ENCODE measurements around the gene CACNA1E. TPM values are rescaled to one million over a fixed set of nuclear protein-coding genes. Genes with fewer than 3 reads are reported as not detected.

The CACNA1E gene
- total and polyA plus RNA-seq, 2 experiments from 2014 or later, result 1.1 to 1.7 TPM

DNA sequence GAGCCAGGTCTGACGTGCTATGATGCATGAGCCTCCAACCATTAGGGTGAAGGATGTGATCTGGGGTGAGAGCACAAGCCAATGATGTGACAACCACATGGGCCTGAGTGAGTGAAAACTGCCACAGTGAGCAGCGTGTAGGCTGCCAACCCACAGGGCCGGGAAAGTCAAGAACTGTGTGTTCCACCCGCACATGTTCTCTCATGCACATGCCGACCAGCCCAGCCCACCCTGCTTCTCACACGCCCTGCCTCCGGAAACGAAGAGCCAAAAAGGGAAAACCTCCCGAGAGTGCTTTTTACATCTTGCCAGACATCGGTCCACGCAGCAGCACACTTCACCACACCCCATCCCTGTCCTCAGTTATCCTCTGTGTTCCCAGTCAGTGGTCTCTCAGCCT is 197.0 kb downstream of the CACNA1E start:
- TF ChIP-seq EZH2 (IDR thresholded peaks at IDR 0.05; ENCODE audit: borderline replicate concordance) (no peak), EZH2phosphoT487 (IDR thresholded peaks at IDR 0.05; ENCODE audit: low read depth, severe bottlenecking, unreplicated experiment) (no peak)
- TF ChIP-seq, protein P1, sequence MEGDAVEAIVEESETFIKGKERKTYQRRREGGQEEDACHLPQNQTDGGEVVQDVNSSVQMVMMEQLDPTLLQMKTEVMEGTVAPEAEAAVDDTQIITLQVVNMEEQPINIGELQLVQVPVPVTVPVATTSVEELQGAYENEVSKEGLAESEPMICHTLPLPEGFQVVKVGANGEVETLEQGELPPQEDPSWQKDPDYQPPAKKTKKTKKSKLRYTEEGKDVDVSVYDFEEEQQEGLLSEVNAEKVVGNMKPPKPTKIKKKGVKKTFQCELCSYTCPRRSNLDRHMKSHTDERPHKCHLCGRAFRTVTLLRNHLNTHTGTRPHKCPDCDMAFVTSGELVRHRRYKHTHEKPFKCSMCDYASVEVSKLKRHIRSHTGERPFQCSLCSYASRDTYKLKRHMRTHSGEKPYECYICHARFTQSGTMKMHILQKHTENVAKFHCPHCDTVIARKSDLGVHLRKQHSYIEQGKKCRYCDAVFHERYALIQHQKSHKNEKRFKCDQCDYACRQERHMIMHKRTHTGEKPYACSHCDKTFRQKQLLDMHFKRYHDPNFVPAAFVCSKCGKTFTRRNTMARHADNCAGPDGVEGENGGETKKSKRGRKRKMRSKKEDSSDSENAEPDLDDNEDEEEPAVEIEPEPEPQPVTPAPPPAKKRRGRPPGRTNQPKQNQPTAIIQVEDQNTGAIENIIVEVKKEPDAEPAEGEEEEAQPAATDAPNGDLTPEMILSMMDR (IDR thresholded peaks at IDR 0.05; ENCODE audit: poor library complexity), result no peak
- no peaks in the 10 kb centered on the region for H3K9me2 ChIP-seq (replicated peaks; ENCODE audit: insufficient read depth)
- H3K9me3 ChIP-seq (ENCODE audit: low read depth), result no peaks in the 10 kb centered on the region
- 96% methylated on average over 11 of the region's 11 CpGs for WGBS (ENCODE audit: low lambda C conversion rate, missing lambda C conversion rate)
- no peaks in the 10 kb centered on the region for H3K4me1 ChIP-seq (ENCODE audit: insufficient read depth)
- no peak overlapping the region for H2AFZ ChIP-seq
- no peaks in the 10 kb centered on the region for H3K36me3 ChIP-seq (replicated peaks; ENCODE audit: insufficient read depth, low read depth)
- H3K27ac ChIP-seq, result no peak overlapping the region
- DNase-seq (ENCODE audit: low spot score), result no peak
- H3K4me2 ChIP-seq, result no peak overlapping the region
- peaks cover 3% of the 10 kb centered on the region for H3K27me3 ChIP-seq
- no peak overlapping the region for H3K4me3 ChIP-seq
- no peaks in the 10 kb centered on the region for H4K20me1 ChIP-seq (ENCODE audit: insufficient read depth, poor library complexity, severe bottlenecking)
- no peaks in the 10 kb centered on the region for H3K79me2 ChIP-seq

DNA sequence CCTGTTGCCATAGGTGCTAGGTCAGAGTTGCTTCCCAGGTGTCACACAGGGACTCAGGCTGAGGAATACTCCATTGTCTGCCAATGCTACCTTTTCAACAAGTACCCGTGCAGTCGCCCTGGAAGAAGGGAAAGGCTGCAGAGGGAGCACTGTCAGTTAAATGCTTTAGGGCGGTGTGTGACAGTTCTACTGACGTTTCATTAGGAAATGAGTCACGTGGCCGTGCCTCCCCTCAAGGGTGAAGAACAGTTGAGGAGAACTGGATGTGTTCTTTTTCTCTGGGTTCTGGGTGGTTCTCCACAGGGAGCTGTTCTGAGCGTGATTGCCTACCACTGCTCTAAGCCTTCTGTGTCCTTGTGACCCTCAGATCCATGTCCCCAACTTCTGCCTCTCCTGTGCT is 197.6 kb downstream of the CACNA1E start:
- H2AFZ ChIP-seq, result no peak overlapping the region
- no peak overlapping the region for H3K4me3 ChIP-seq
- H3K36me3 ChIP-seq (replicated peaks; ENCODE audit: insufficient read depth, low read depth), result no peaks in the 10 kb centered on the region
- 77% methylated on average over 7 of the region's 7 CpGs for WGBS (ENCODE audit: low lambda C conversion rate, missing lambda C conversion rate)
- TF ChIP-seq EZH2phosphoT487 (IDR thresholded peaks at IDR 0.05; ENCODE audit: low read depth, severe bottlenecking, unreplicated experiment) (no peak), EZH2 (IDR thresholded peaks at IDR 0.05; ENCODE audit: borderline replicate concordance) (no peak)
- TF ChIP-seq, protein P1 (IDR thresholded peaks at IDR 0.05; ENCODE audit: poor library complexity), result no peak
- no peak for DNase-seq (ENCODE audit: low spot score)
- no peaks in the 10 kb centered on the region for H3K9me3 ChIP-seq (ENCODE audit: low read depth)
- H3K4me2 ChIP-seq, result no peak overlapping the region
- no peaks in the 10 kb centered on the region for H3K79me2 ChIP-seq
- H4K20me1 ChIP-seq (ENCODE audit: insufficient read depth, poor library complexity, severe bottlenecking), result no peaks in the 10 kb centered on the region
- H3K27ac ChIP-seq, result no peak overlapping the region
- H3K9me2 ChIP-seq (replicated peaks; ENCODE audit: insufficient read depth), result no peaks in the 10 kb centered on the region
- no peaks in the 10 kb centered on the region for H3K27me3 ChIP-seq
- H3K4me1 ChIP-seq (ENCODE audit: insufficient read depth), result no peaks in the 10 kb centered on the region

GRCh38 chr1:181685211-181685610 is 201.9 kb downstream of the CACNA1E start:
- no peak for TF ChIP-seq EZH2phosphoT487 (IDR thresholded peaks at IDR 0.05; ENCODE audit: low read depth, severe bottlenecking, unreplicated experiment)
- TF ChIP-seq, protein P1 (IDR thresholded peaks at IDR 0.05; ENCODE audit: poor library complexity), result no peak
- TF ChIP-seq EZH2 (IDR thresholded peaks at IDR 0.05; ENCODE audit: borderline replicate concordance), result no peak
- Histone ChIP-seq H3K4me1 (ENCODE audit: insufficient read depth) (no peaks in the 10 kb centered on the region), H2AFZ (no peak overlapping the region), H3K9me2 (replicated peaks; ENCODE audit: insufficient read depth) (no peaks in the 10 kb centered on the region), H3K4me3 (no peak overlapping the region), H4K20me1 (ENCODE audit: insufficient read depth, poor library complexity, severe bottlenecking) (no peaks in the 10 kb centered on the region), H3K27ac (no peak overlapping the region), H3K36me3 (replicated peaks; ENCODE audit: insufficient read depth, low read depth) (no peaks in the 10 kb centered on the region), H3K4me2 (no peak overlapping the region), H3K9me3 (ENCODE audit: low read depth) (no peaks in the 10 kb centered on the region), H3K79me2 (no peaks in the 10 kb centered on the region), H3K27me3 (no peaks in the 10 kb centered on the region)
- 85% methylated on average over 2 of the region's 2 CpGs for WGBS (ENCODE audit: low lambda C conversion rate, missing lambda C conversion rate)
- DNase-seq (ENCODE audit: low spot score), result no peak

GRCh38 chr1:181701891-181702290 is 218.6 kb downstream of the CACNA1E start:
- H2AFZ ChIP-seq, result no peak overlapping the region
- H3K4me3 ChIP-seq, result no peak overlapping the region
- H3K27me3 ChIP-seq, result no peaks in the 10 kb centered on the region
- WGBS (ENCODE audit: low lambda C conversion rate, missing lambda C conversion rate), result 73% methylated on average over 1 of the region's 1 CpG
- no peak for DNase-seq (ENCODE audit: low spot score)
- no peaks in the 10 kb centered on the region for H4K20me1 ChIP-seq (ENCODE audit: insufficient read depth, poor library complexity, severe bottlenecking)
- H3K27ac ChIP-seq, result no peak overlapping the region
- no peak overlapping the region for H3K4me2 ChIP-seq
- no peaks in the 10 kb centered on the region for H3K36me3 ChIP-seq (replicated peaks; ENCODE audit: insufficient read depth, low read depth)
- H3K9me3 ChIP-seq (ENCODE audit: low read depth), result no peaks in the 10 kb centered on the region
- no peaks in the 10 kb centered on the region for H3K79me2 ChIP-seq
- H3K9me2 ChIP-seq (replicated peaks; ENCODE audit: insufficient read depth), result no peaks in the 10 kb centered on the region
- TF ChIP-seq EZH2 (IDR thresholded peaks at IDR 0.05; ENCODE audit: borderline replicate concordance), result no peak
- TF ChIP-seq, protein P1 (IDR thresholded peaks at IDR 0.05; ENCODE audit: poor library complexity), result no peak
- no peak for TF ChIP-seq EZH2phosphoT487 (IDR thresholded peaks at IDR 0.05; ENCODE audit: low read depth, severe bottlenecking, unreplicated experiment)
- no peaks in the 10 kb centered on the region for H3K4me1 ChIP-seq (ENCODE audit: insufficient read depth)

Measured in hepatocyte (in vitro differentiated cells).